Hematopoietic multipotent progenitor cell treated with erythropoietin and hydrocortisone succinate and interleukin-3 and kit ligand, for 17 days (in vitro differentiated cells): ENCODE measurements around the gene ARHGAP18.

Source experiments
- DNase-seq: peaks from one replicate; pipeline ENCODE4 v3.0.0-alpha.2; 2015; ENCODE audit warnings: low spot score

The ARHGAP18 gene

DNA sequence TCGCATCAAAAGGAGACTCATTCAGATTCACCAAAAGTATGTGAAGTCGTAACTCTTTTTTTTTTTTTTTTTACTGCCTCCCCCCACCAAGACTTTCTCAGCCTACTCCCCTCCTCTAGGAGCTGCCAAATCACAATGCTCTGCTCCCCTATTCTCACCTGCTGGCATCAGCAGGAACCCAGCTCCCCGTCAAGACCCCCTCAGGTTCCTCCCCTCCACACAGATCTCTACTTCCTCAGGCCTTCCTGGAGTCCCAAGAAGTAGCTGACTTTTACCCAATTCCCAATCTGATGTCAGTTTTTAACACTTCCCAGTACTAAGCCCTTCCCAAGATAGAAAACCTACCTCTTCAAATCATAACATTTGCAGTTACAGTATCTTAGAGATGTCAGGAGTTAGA, 39.3 kb downstream of the ARHGAP18 start:
- DNase-seq = no peak

DNA sequence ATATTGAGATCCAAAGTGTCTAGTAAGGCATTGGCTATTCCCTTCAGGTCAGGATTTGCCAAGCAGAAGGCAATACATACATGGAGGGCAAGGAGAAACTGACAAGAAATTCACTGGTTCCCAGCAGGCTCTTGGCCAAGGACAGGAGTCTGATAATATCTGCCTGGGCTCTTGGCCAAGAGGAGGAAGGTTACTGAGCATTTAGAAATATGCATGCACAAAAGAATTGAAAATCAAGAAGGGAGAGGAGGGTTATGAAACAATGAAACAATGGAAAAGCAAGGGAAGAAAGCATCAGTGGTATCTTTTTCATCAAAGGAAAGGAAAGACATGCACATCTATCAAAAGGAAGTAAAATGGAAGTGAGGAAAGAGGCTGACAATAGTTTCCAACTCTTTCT, 42.4 kb downstream of the ARHGAP18 start:
- peak; percentile 42 for DNase-seq

DNA sequence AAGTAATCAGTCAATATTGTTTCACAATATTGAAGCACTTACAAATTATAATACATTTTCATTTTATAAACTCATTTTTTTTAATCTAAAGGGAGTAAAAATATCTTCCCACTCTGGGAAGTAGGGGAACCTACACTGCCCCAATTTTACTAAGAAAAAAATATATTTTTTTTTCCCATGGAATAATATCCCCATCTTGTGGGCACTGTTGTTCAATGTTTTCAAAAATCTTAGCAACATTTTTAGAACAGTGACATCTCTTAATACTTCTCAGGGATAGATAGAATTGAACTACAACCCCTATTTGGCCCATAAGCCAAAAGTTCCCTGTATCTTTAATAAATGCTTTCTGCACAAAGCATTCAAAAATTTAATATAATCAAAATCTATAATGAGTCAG, 42.9 kb downstream of the ARHGAP18 start:
- DNase-seq = no peak

DNA sequence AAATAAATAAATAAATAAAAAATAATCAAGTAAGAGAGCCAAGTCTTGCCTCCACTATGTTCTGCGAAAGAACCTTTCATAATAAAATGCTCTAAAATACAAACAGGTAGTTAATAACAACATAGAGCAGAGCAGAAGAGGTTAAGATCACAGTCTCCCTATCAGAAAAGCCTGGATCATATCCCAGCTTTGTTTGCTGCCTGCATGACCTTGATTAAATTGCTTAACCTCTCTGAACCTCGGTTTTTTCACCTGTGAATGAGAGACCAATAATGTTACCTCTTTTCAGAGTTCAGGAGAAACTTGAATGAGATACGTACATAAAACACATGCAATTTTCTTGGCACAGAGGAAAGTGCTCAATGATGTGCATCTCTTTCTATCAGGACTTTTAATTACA, 44.4 kb downstream of the ARHGAP18 start:
- DNase-seq = no peak

DNA sequence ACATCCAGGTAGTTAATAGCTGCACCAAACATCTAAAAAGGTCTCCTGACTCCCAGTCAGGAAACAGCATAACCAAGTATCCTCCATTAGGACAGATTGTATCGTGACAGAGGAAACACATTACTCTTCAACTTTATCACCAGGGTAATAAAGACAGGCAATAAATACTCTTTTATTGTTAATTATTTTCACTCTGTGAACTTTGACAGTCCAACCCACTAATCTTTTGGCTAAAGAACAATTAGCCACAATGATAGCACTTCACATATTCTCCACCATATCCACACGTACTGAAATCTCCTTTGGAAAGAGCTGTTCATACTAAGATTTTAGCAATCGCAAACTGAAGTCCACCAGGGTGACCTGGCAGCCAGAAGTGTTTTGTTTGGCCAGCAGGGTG, 46.4 kb downstream of the ARHGAP18 start:
- DNase-seq = no peak

DNA sequence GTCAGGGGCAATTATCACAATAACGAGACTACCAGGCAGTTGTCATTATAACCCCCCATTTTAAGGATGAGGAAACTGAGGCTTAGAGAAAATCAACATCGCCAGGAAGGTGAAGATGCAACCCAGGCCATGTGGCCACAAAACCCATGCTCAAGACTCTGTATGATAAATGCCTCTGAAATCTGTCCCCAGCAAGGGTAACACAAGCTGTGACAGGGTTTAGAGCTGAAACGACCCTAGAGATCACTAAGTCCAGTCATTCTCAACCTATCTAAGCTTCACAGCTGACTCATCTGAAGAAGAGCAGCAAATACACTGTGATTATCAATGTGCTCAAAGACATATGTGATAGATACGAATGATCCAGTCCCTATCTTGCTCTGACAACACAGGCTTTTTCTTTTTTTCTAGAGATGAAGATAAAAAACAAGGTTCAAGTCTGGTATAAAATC, 47.0 kb downstream of the ARHGAP18 start:
- peak; percentile 24 for DNase-seq

DNA sequence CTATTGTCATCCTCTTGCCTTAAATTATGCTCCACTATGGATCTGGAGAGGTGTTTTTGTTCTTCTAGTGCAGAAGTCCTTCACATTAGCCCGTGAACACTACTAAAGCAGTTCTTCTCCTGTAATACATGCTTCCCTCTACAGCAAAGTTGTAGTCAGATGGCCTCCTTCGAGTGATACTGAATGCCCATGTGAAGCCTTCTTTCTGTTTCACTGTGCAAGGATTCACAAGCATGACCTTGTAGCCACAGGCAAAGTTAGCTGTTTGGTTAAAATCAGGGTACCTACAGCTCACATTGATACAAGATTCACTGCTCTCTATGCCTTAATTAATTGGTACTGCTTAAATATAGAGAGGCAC, 47.6 kb downstream of the ARHGAP18 start:
- DNase-seq = no peak

DNA sequence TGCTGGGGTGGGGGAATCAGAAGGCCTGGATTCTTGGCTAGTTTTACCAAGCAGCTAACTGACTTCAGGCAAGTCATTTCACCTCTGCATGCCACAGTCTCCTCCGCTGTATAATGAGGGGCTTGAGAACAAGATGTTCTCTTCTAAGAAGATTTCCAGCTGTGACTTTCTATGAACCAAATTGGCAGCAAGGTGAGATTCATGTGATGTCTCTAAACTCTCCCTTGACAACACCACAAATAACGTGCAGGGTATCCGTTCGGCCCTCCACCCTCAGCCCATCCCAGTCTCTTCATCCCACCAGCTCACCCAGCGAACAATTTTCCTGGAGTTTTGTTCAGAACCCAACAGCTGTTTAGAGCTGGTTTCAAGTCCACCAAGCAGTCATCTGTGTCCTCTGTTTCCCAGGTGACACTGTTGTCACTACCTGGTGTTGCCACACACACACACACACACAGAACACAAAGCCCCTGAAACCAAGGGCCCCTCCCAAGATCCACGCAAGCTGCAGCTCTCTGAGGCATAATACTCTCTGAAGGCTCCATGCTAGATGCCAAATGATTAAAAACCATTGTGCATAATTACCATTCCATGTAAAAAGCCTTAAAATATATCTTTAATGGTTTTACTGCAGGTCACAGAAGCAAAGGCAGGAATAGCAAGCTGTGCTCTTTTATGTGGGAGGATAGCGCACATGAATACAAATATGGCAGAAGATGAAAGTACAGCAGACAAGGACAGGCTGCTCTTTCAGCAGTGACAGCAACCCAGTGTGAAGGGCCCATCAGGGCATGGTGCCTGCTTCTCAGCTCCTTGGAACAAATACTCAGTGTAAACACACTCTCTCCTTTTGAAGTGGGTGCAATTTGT, 48.2 kb downstream of the ARHGAP18 start:
- DNase-seq = no peak

DNA sequence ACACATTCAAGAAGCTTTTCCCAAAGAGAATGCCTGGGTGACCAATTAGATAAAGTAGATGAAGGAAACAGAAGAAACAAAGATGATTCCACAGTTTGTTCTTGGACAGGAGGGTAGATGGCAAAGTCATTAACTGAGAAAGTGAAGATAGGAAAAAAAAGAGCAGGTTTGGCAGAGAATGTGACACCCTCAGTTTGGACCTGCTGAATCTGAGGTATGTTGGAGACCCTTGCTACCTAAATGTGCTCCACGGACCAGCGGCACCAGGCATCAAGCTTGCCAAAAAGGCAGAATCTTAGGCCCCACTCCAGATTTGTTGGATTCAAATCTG, 49.7 kb downstream of the ARHGAP18 start:
- no peak for DNase-seq

DNA sequence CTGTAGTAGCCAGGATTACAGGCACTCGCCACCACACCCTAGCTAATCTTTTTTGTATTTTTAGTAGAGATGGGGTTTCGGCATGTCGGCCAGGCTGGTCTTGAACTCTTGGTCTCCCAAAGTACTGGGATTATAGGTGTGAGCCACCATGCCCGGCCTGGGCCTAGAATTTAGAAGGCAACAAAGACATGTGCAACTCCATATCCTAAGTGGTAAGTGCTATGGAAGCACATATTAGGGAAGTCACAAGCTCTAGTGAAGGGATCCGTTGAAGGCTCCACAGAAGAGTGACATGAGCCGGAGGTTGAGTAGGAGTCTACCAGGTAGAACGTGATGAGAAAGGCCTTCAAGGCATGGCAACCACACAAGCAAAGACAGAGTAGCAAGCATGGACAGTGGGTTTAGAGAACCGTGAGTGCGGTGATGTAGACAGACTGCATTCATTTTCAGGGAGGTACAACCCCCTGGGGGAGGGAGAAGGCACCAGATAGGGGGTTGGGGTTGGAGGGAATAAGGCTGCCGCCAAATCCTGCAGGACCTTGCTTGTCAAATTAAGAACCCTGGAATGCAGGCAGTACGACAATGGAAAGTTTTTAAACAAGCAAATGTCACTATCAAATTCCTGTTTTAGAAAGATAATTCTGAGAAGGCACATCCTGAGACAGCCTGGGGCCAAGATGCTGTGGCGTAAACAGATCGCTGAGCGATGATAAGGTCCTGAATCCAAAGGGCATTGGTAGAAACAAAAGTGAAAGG, 50.2 kb downstream of the ARHGAP18 start:
- peak; percentile 44 for DNase-seq

DNA sequence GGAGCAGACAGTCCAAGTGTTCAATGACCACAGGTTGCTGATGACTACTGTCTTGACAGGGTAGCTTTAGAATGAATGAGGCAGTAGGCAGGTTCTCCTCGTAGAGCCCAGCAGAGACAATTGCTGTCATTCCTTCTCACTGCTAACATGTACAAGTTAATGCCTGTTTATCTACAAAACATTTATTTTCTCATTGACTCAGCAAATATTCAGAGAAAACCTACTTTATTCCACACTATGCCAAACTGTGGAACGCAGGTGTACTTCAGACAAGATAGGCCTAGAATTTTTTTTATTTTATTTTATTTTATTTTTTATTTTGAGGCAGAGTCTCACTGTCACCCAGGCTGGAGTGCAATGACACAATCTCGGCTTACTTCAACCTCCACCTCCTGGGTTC, 50.8 kb downstream of the ARHGAP18 start:
- DNase-seq = no peak

DNA sequence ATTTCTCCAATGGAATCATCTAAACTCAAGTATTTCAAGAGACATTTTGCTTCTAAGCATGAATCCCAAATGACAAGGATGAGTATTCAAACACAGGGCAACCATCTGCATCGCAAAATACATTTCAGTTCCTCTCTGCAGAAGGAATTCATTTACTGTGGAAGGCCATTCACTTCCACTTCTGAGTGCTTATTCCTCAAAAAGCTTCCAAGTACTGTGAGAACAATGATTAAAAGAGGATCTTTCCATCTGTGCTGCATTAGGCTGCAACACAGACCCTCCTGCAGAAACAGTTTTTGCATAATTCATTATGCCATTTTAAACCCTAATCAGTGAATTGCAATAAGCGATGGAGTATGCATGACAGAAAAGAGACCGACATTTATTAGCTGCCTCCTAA, 52.5 kb downstream of the ARHGAP18 start:
- DNase-seq = no peak

DNA sequence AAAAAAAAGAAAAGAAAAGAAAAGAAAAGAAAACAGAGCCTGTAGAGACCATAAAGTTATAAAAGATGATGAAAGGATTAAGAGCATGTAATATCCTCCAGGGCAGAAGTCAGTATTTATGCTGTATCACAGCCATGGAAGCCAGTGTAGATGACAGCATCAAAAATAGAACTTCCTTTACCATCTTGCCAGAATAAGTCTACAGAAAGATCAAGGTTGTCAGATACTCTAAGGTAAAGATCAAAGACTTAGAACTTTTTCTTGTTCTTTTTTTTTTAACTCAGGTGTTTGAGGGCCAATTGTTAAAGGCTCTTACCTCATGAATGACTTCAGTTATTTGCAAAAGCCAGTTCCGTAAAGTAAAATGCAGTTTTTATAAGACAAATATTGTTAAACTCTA, 54.6 kb downstream of the ARHGAP18 start:
- DNase-seq = no peak

DNA sequence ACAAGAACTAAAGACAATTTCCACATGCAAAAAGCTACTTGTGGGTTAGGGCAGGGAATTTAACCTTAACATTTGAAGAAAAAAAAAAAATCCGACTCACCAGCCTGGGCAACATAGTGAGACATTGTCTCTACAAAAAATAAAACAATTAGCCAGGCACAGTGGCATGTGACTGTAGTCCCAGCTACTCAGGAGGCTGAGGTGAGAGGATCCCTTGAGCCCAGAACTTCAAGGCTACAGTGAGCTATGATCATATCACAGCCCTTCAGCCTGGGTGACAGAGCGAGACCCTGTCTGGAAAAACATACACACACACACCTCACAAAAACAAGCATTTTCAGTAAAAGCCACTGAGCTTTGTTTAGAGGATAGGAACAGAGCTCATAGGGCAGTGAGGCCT, 56.2 kb downstream of the ARHGAP18 start:
- no peak for DNase-seq

DNA sequence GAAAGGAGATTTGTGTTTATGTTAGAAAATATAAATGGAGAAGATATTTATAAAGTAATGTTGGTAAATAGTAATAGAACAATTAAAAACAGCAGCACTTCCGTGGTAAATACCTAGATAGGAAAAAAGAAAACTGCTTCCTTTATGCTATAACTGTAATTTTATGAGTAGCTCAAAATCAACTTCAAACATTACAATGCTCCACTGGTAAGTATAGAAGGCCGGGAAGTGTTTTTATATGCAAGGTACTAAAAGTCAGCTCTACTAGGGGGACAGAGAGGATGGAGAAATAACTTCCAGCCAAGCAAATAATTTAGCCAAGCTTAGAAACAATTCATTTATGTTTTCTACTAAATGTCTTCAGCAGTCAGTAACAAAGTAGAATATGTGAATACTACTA, 56.7 kb downstream of the ARHGAP18 start:
- no peak for DNase-seq

DNA sequence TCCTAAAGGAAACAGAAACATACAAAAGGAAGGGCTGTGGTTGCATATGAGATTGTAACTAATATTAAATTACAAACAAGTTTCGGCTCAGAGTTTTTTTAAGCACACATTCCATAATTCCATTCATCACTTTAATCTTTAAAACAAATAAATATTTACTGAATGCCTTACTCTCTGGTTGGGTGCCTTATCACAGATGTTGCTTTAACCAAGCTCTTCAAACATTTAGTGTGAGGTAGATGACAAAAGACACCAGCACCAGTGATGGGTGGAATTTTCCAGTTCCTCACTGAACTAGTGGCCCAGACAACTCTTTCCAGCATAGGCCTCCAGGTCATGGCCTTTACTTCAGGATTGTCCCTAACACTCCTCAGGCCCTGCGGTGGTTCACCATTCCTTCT, 58.7 kb downstream of the ARHGAP18 start:
- DNase-seq = no peak

DNA sequence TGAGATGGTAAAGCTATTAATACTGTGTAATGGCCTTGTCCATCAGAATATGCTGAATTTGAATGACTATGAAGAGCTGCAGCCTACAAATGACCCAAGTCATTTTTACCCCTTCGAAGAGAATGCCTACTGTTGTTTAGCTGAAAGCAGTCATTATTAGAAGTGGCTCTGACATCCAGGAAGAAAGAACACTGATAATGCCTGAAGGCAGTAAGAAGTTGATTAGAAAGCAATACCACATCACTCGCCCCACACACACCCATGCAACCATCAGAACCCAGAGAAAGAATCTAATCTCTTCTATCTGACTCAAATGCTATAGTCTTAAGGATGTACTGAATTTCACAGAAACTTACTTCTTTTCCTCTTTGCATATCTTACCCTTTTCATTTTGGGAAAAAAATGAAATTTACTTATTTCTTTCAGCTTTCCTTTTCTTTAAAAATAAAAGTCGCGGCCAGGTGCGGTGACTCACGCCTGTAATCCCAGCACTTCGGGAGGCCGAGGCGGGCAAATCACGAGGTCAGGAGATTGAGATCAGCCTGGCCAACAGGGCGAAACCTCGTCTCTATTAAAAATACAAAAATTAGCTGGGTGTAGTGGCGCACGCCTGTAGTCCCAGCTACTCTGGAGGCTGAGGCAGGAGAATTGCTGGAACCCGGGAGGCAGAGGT, 61.0 kb downstream of the ARHGAP18 start:
- no peak for DNase-seq

DNA sequence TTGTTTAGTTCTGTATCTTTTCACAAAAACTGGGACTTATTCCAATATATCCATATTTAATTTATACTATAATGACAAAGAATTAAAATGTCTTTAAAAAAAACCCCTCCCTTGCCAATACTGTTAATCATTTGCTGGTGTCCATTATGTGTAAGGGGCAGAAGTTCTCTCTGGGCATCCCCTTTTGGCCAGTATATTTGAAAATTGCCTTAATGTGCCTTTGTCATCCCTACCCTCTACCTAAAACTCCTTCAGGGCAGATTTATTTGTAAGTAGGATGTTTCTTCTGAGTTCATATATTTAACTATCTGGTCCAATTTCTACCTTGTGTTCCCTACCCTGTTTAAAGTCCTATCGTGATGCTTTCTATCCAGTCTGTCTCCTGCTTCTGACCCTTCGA, 62.9 kb downstream of the ARHGAP18 start:
- no peak for DNase-seq

DNA sequence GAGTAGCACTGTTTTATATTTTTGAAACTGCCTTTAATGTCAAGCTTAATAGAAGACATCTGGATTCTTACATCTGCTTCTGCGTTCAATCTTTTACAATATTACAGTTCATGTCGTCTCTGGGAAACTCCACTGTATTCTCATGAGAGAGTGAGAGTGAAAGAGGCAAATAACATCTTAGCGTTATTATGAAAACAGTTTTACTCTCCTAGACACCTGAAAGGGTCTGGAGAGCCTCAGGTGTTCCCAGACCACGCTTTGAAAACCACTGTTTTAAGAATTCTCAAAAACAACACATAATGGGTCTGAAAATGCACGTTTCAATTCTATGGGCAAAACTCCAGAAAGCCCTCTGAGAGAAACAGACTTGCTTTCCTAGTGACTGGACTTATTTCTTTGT, 63.3 kb downstream of the ARHGAP18 start:
- DNase-seq = no peak

DNA sequence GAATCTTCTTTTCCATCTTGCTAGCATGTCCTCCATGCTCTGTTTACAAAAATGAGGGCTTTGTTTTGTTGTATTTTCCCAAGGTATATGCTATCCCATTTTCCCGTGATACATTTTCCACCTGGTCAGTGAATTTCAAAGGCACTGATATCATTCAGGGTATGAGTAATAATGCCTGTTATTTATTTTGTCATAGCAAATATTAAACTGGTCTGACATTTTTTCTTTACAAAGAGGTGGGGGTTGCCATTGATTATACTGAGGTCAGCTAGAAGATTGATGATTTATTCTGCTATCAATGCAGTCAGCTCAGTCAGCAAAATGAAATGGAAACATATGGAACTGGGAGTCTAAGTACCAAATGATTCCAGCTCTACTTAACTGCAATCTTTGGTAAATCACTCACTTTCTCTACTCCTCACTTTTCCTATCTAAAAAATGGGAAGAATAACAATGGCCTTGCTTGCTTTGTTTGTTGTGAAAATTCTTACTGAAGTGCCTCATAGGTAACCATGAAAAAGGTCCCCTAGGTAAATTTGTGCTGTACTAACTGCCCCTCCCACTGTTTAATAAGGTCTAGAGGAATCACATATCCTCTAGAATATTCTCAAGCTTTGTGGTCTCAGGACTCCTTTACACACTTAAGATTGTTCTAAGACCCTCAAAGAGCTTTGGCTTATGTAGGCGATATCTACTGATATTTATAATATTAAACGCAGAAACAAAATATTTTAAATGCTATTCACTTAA, 64.0 kb downstream of the ARHGAP18 start:
- no peak for DNase-seq

DNA sequence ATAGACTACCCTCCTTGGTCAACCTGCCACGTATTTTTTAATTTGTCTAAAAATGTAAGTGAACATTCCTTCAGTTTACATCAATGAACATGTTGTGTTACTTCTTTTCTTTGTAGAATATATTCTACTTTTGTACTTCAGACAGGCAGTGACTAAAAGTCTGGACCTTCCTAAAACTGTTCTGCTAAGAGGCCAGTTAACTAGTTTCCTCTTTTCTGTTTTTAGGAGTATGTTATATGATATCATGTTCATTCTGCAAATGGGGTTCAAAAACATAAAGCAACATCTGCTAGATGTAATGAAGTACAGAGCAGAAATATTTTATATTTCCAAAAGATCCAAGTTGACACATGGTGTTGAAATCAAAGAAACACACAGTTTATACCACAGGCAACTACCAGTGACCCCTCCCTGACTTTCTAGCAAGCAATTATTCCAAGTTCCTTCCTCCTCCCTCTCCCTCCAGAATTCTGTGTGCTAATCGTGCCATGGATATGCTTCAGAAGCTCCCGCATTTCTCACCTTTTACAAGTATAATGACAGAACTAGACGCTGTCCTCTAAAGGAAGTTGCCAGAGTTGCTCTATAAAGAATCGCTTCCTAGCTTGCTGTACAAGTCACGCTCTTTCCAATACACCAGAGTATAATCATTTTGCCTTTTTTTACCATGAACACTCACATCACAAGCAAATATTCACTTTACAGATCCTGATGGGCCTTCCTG, 64.7 kb downstream of the ARHGAP18 start:
- DNase-seq = no peak

DNA sequence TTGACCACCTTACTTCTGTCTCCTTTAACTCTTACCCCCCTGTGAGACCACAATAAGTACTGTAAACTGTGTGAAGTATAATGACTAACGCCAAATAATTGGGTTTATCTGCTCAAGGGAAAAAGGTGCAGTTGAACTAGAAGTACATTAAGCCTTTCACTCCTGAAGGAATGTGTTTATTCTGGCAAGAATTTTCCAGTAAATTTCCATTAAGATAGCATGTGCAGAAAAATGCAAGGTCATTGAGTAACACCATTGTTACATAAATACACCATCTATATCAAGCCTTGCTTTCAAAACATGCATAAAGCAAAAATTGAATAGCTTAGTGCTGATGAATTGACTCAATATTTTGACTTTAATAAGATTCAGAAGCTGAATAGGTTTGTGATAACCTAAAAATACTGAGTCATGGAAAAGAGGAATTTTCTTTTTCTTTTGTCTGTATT, 65.4 kb downstream of the ARHGAP18 start:
- no peak for DNase-seq
